ENCODE data around the gene ANKRD34B.
"Not testable (repeated sequence)": the region's sequence is repeated elsewhere in the genome, so short reads cannot be mapped to it uniquely, and the experiment has no call there.

ANKRD34B gene

DNA sequence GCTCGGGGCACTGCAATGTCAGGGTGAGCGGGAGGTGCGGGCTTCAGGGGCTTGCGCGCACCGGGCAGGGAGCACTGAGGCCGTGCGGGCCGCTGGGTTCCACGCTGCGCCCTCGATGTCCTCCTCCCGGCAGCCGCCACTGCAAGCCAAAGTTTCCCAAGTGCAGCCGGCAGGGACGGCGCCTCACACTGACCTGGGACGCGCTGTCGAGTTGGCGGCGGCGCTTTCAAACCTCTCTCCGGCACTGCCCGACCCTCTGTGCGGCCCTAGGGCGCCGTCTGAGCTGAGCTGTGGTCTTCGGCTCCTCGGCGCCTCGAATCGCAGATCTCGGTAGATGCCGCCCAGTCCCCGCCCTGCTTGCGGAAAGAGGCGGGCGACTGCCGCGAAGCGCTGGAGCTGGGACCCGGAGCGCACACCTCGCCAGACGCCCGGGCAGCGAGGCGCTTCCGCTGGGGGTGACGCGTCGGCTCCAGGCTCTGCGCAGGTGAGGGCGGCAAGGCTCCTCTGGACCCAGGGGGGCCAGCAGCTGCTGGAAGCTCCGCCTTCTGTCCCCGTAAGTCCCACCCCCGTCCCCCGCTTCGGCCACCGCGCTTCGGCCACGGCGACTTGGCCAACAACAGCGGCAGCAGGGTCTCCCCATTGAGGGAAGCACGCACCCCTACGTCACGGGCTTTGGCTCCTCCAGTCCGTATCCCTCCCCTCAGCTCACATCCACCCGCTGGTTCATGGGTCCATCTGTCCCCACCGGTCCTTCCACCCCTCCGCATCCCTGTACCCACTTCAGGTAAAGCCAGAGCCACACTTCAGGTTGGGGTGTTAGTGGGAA lies at the start of gene ANKRD34B:
Gene ANKRD34B (minus strand): TSS at position 320 of the 826 bp plus-strand sequence. CDS start 10,261 bp downstream, outside the sequence.
- peak in 1 of 58 donors; percentile 46 for DNase-seq

DNA sequence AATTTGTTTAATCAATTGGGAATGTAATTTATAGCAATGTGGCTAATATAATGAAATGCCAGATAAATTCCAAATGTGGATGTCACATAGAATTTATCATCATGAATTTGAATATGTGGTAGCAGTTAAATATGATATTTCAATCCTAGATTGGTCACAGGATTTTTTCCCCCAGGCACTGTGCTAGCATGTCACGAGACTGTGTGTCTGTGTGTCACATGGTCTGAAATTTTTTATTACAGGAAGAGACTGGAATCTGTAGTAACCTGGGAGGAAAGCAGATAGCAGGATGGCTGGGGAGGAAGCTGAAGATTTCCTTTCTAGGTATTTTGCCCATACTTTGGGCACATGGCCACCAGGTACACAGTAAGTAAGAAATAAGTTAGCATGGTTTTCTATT lies 49.0 kb upstream of the ANKRD34B start:
- no peak for DNase-seq

DNA sequence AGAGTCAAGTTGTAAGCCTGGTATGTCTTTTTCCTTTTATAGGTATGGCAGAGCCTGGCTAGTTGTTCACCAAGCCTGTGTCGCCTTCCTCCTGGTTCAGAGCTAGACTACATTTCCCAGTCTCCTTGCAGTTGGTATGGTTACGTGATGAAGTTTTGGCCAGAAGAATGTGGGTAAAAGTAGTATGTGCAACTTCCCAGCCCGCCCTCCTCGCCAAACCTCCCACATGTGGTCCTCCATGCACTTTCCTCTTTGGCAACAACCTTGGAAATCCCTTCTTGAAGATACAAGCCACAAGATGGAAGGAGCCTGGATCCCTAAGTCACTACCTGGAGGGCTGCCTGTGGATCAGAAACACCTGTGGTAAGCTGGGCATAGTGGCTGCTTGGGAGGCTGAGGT lies 48.4 kb upstream of the ANKRD34B start:
- no peak for DNase-seq

DNA sequence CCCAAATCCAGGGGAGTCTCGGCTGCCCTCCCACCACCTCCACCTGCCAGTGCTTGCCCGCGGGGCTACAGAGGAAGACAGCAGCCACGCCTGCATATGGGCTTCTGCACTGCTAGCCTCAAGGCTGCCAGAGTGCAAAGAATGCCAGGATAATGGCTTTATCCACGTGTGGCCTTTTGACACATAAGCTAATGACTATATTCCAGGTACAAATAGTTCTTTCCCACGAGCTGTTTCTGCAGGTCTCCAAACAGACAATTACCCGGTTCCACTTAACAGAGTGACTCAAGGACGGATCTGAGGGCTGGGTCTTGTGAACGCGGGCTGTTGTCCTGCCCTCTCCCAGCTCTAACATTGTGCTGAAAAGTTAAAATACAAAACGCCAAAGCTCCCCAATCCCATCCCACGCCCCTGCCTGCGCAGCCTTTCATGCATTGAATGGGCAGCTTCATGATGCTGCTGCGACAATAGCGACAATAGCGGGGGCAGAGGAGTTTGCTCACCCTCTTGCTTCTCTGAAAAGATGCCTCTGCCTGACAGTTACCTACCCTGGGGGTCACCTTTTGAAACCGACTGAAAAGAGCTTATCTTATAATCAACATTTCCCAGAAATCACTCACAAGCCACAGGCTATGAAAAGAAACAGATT lies 45.3 kb upstream of the ANKRD34B start:
- DNase-seq = peak in 1 of 58 donors; percentile 2

GRCh38 chr5:80609692-80610091 lies 39.6 kb upstream of the ANKRD34B start:
- DNase-seq = no peak

DNA sequence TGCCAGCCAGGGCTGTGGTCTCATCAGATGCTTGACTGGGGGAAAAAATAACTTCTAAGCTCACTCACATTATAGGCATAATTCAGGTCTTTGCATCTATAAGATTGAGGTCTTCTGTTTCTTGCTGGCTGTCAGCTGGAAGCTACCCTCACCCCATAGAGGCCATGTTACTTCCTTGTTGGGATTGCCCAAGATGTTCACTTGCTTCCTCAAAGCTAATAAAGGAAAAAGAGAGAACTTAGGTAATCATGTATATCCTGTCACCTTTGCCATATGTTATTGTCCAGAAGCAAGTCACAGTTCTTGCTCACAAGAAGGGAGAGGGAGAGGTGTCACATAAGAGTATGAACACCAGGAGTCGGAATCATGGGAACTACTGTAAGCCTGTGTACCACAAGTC lies 38.7 kb upstream of the ANKRD34B start:
- no peak for DNase-seq

DNA sequence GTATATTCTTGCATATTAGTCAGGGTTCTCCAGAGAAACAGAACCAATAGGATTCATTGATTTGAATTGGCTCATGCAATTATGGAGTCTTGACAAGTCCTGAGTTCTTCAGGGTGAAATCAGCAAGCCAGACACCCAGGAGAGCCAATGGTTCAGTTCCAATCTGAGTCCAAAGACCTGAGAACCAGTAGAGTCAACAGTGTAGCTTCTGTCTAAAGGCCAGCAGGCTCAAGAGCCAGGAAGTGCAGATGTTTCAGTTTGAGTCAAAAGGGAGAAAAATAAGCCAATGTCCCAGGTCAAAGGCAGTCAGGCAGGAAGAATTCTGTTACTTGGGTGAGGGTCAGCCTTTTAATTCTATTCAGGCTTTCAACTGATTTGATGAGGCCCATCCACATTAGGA lies 37.8 kb upstream of the ANKRD34B start:
- no peak for DNase-seq

DNA sequence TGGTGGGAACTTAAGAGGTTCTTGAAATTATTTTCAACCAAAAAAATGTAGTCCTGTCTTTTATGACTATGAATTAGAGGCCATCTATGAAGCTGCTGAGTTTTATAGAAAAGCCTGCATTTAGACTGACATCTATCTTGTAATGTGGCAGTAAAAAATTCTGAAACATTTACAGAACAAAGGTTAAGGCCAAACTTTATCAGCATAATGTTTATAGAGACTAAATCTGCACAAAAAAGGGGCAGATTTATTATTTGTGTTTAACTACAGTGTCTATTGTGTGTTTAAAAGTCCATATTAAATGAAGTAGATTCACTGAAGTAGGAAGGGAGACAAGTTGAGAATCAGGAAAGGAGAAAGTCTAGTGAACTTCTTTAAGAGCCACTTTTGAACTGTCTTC lies 37.3 kb upstream of the ANKRD34B start:
- no peak for DNase-seq

GRCh38 chr5:80600943-80601693 lies 31.0 kb upstream of the ANKRD34B start:
- DNase-seq = no peak

DNA sequence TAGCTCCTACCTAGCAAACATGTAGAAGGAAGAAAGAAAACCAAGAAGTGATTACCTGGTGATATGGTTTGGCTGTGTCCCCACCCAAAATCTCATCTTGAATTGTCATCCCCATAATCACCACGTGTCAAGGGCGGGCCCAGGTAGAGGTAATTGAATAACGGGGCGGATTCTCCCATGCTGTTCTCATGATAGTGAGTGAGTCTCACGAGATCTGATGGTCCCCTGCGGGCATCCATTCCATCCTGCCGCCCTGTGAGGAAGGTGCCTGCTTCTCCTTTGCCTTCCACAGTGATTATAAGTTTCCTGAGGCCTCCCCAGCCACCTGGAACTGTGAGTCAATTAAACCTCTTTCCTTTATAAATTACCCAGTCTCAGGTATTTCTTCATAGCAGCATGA lies 27.4 kb upstream of the ANKRD34B start:
- no peak for DNase-seq

DNA sequence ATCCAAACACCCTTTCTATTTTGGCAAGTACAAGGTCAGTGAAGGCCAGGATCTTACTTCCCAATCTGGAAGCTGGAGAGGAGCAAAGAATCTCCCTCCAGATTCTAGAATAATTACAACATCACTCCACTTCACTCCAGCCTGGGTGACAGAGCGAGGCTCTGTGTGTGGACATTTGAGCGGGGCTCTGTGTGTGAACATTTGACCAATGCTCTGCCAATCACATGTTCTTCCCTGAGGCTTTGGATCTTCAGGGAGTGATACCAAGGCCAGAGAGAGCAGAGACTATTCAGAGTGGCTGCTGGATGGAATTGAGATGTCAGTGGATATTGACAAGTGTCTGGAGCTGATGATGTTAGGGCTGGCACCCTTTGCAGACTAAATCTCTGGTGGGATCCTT lies 24.7 kb upstream of the ANKRD34B start:
- no peak for DNase-seq

GRCh38 chr5:80592761-80593160 lies 22.7 kb upstream of the ANKRD34B start:
- DNase-seq = no peak

GRCh38 chr5:80592105-80592504 lies 22.0 kb upstream of the ANKRD34B start:
- DNase-seq = no peak

DNA sequence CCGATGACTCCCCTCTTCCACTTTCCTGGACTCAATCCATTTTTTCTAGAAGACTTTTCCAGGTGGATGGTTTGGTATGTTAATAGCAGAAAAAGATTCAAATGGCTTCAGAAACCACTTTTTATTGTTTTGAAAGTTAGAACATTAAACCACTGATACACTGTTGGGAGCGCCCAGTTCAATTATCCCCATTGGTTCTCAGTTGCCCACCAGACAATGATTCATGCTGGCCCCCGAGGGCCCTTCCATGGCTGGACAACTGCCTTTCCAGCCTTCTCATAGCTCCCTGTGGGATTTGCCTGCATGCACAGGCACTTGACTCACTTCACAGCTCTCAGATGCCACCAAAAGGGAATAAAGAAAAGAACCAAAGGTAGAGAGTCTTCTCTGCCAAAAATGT lies 21.3 kb upstream of the ANKRD34B start:
- no peak for DNase-seq

DNA sequence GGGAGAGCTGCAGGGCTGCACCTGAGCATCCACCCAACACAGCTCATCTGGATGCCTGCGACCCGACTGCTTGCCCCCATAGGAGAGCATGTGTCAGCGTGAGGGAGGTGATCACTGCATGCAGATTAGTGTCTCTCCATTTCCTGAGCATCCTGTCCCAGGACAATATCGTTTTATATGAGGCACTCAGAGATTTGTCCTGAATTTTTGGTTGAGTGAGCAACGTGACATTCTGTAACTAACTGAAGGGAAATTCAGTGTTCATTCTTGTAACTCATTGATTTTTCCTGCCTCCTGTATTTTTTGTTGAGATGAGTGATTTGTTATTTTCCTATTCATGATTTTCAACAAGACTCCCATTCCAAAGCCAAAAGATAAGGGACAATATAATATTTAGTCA lies 20.7 kb upstream of the ANKRD34B start:
- DNase-seq = no peak

DNA sequence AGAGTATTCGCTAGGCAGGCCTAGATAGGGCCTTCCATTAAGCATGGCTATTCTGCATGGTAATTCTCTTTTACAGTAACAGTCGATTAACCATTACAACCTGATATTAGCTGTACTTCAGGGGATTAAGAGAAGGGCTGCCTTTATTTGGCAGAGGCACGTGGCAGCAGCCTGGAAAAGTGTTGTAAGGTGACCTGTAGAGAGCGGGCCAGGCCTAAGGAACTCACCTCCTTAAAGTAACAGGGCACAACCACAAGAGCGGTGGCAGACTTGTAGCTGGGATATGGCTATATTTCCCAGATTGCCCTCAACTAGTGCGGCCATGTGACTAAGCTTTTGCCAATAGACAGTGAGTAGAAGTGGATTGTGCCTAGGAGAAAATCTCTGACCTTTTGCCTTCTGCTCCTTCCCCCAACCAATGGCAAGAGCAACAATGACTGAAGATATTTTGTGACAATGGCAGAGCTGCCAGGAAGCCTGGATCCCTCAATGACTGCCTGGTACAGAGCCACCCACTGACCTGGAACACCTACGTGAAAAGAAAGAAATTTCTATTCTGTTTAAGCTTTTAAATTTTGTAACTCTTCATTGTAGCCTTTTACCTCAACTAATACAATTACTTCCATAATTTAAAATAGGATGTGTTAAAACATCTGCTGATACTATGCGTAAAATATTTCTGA lies 18.9 kb upstream of the ANKRD34B start:
- no peak for DNase-seq

- DNase-seq = no peak
Measured at GRCh38 chr5:80584770-80585169, 14.7 kb upstream of the ANKRD34B start.

GRCh38 chr5:80580291-80580690 lies 10.2 kb upstream of the ANKRD34B start:
- DNase-seq = not testable (repeated sequence)

DNA sequence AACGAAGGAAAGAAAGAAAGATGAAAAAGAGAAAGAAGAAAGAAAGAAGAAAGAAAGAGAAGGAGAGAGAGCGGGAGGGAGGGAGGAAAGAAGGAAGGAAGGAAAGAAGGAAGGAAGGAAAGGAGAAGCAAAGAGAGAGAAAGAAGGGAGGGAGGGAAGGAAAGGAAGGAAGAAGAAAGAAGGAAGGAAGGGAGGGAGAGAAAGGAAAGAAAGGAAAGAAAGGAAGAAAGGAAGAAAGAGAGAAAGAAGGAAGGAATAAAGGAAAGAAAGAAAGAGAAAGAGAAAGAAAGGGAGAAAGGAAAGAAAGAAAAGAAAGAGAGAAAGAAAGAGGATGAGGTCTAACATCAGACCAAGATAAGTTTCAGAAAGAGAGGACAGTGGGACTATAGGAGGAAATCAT lies 9.0 kb upstream of the ANKRD34B start:
- no peak for DNase-seq

DNA sequence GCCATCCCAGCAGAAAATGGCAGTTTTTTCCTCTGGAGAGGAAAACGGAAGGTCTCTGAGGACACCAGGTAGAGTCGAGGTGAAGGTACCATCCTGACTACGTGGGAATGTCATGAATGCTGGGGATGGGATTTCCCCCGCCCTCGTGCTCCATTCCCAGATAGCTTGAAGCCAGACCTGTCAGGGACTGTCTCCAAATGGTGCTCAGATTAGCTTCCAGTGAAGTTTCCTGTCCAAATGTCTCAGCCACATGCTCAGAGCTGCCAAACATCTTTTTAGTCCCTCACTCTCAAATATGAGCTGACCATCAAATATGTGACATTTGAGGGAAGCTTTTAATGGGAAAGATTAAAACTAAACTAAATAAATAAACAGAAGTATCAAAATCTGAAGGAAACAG lies 7.6 kb upstream of the ANKRD34B start:
- no peak for DNase-seq

GRCh38 chr5:80576383-80576782 lies 6.3 kb upstream of the ANKRD34B start:
- DNase-seq = no peak

GRCh38 chr5:80573062-80573461 lies 3.0 kb upstream of the ANKRD34B start:
- DNase-seq = no peak
